Measurements from ENCODE around the gene DPP6.

DNA sequence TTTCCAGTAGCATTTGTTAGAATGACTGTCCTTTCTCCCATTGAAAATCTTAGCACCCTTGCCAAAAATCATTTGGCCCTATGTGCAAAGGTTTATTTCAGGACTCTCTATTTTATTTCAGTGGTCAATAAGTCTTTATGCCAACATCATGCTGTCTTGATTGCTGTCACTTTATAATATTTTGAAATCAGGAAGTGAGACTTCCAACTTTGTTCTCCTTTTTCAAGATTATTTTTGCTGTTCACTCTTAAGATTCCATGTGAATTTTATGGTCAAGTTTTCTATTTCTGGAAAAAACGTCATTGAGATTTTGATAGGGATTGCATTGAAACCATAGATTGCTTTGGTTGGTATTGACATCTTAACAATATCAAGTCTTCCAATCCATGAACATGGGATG is 885.6 kb downstream of the DPP6 start:
- TF ChIP-seq, protein P1, sequence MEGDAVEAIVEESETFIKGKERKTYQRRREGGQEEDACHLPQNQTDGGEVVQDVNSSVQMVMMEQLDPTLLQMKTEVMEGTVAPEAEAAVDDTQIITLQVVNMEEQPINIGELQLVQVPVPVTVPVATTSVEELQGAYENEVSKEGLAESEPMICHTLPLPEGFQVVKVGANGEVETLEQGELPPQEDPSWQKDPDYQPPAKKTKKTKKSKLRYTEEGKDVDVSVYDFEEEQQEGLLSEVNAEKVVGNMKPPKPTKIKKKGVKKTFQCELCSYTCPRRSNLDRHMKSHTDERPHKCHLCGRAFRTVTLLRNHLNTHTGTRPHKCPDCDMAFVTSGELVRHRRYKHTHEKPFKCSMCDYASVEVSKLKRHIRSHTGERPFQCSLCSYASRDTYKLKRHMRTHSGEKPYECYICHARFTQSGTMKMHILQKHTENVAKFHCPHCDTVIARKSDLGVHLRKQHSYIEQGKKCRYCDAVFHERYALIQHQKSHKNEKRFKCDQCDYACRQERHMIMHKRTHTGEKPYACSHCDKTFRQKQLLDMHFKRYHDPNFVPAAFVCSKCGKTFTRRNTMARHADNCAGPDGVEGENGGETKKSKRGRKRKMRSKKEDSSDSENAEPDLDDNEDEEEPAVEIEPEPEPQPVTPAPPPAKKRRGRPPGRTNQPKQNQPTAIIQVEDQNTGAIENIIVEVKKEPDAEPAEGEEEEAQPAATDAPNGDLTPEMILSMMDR (IDR thresholded peaks at IDR 0.05) = no peak
- no peak for TF ChIP-seq POLR2A (IDR thresholded peaks at IDR 0.05)

All from ovary (tissue), 3 donors.